B cell (primary cell): ENCODE results near the gene SLF2. TPM values are rescaled to one million over a fixed set of nuclear protein-coding genes. Genes with fewer than 3 reads are reported as not detected.

ENCODE experiments used
- ATAC-seq: fragments of 200-7000 bp; cut with Tn5 transposase; one replicate; pipeline ENCODE4 v1.10.0; 2021; ENCODE audit warnings: low read depth, mild to moderate bottlenecking, moderate number of reproducible peaks, moderate library complexity
- CTCF ChIA-PET: fragments of 350-600 bp; sonication (Branson Sonifier 250); formaldehyde crosslinking; loops from one replicate; lab custom pipeline; 2021; ENCODE audit warnings: antibody characterized with exemption, inconsistent platforms; lab: Charles Lee
- POLR2A ChIA-PET: fragments of 350-600 bp; sonication (Branson Sonifier 250); formaldehyde crosslinking; loops from one replicate; lab custom pipeline; 2021; ENCODE audit warnings: antibody characterized with exemption; lab: Charles Lee
- DNase-seq: peaks from one replicate; pipeline ENCODE4 v3.0.0; 2013
- H2AFZ ChIP-seq: 2 replicates; pipeline ENCODE4 v1.6.1; 2012; ENCODE audit warnings: mild to moderate bottlenecking, low read depth, low read length; ENCODE audit not compliant: insufficient read depth, poor library complexity, severe bottlenecking
- H3K27ac ChIP-seq, 2 donors: 1 replicate in 1 of 2; 2 replicates in 1 of 2; pipeline ENCODE4 v1.5.1; 2012 to 2013; ENCODE audit warnings: low read length in 2 of 2, mild to moderate bottlenecking in 2 of 2, moderate library complexity in 1 of 2
- H3K27me3 ChIP-seq, 4 experiments: fragments of 200-600 bp in 1 of 4; sonication (generic) in 1 of 4; replicated peaks in 1 of 4; 1 replicate in 2 of 4; 2 replicates in 2 of 4; pipeline versions ENCODE4 v1.6.1 to v1.7.0; 2013 to 2016; ENCODE audit warnings: low read length in 3 of 4, mild to moderate bottlenecking in 2 of 4, mixed read lengths in 1 of 4, moderate library complexity in 1 of 4; ENCODE audit not compliant: insufficient read depth in 4 of 4, control insufficient read depth in 3 of 4; ENCODE audit errors: control extremely low read depth in 1 of 4
- H3K36me3 ChIP-seq, 2 experiments: replicated peaks in 1 of 2; 1 replicate in 1 of 2; 2 replicates in 1 of 2; pipeline versions ENCODE4 v1.6.1 to v1.7.1; 2013; ENCODE audit warnings: low read length in 1 of 2; ENCODE audit not compliant: insufficient read depth in 2 of 2, control insufficient read depth in 1 of 2; ENCODE audit errors: control extremely low read depth in 1 of 2, extremely low read depth in 1 of 2
- H3K4me1 ChIP-seq, 2 donors: fragments of 200-600 bp in 1 of 2; sonication (generic) in 1 of 2; 1 replicate in 1 of 2; 2 replicates in 1 of 2; pipeline versions ENCODE4 v1.5.1 to v1.6.1; 2013 to 2017; ENCODE audit warnings: low read length in 2 of 2; ENCODE audit not compliant: control insufficient read depth in 2 of 2, insufficient read depth in 2 of 2
- H3K4me2 ChIP-seq: replicated peaks from 2 replicates; pipeline ENCODE3; 2012; ENCODE audit warnings: mild to moderate bottlenecking, low read depth, low read length; ENCODE audit not compliant: poor library complexity, severe bottlenecking
- H3K4me3 ChIP-seq, 5 experiments: fragments of 200-600 bp in 1 of 5; sonication (generic) in 1 of 5; 1 replicate in 3 of 5; 2 replicates in 2 of 5; pipeline versions ENCODE4 v1.5.1 to v1.7.0; 2011 to 2016; ENCODE audit warnings: low read length in 4 of 5, mild to moderate bottlenecking in 4 of 5, low read depth in 2 of 5, control low read depth in 1 of 5, moderate library complexity in 1 of 5; ENCODE audit not compliant: insufficient read depth in 1 of 5; ENCODE audit errors: control extremely low read depth in 1 of 5, extremely low read depth in 1 of 5
- H3K79me2 ChIP-seq: fragments of 200-600 bp; sonication (generic); one replicate; pipeline ENCODE4 v1.6.0; 2016; ENCODE audit warnings: low read length; ENCODE audit not compliant: control insufficient read depth, insufficient read depth
- H3K9ac ChIP-seq: fragments of 200-600 bp; sonication (generic); 2 replicates; pipeline ENCODE4 v1.6.1; 2017; ENCODE audit warnings: mild to moderate bottlenecking, low read length, moderate library complexity
- H3K9me3 ChIP-seq, 3 donors: one replicate each; pipeline versions ENCODE4 v1.6.1 to v1.7.1; 2013; ENCODE audit warnings: low read length in 2 of 3; ENCODE audit not compliant: control insufficient read depth in 2 of 3, insufficient read depth in 1 of 3; ENCODE audit errors: control extremely low read depth in 1 of 3
- H4K20me1 ChIP-seq: 2 replicates; pipeline ENCODE4 v1.6.0; 2012; ENCODE audit warnings: mild to moderate bottlenecking, low read length; ENCODE audit not compliant: insufficient read depth, control insufficient read depth, poor library complexity, severe bottlenecking
- H3K27ac Mint-ChIP-seq: one replicate; pipeline ENCODE4 v1.8.0; 2021; ENCODE audit warnings: mixed read lengths
- H3K27me3 Mint-ChIP-seq: one replicate; pipeline ENCODE4 v1.8.0; 2021; ENCODE audit warnings: mixed read lengths
- H3K4me1 Mint-ChIP-seq: one replicate; pipeline ENCODE4 v1.8.0; 2021; ENCODE audit warnings: mixed read lengths
- H3K4me3 Mint-ChIP-seq: one replicate; pipeline ENCODE4 v1.8.0; 2021; ENCODE audit warnings: mixed read lengths
- H3K9me3 Mint-ChIP-seq: one replicate; pipeline ENCODE4 v1.8.0; 2022; ENCODE audit warnings: mixed read lengths; ENCODE audit not compliant: insufficient read depth
- CTCF ChIP-seq: fragments of 200-600 bp; IDR thresholded peaks from one replicate; pipeline ENCODE4 v1.8.0; 2022; ENCODE audit warnings: antibody characterized with exemption, mild to moderate bottlenecking
- EZH2 ChIP-seq: IDR thresholded peaks from 2 replicates; pipeline ENCODE4 v1.6.1; 2012; ENCODE audit warnings: borderline replicate concordance, low read depth, mild to moderate bottlenecking, moderate library complexity, low read length; ENCODE audit not compliant: insufficient read depth, poor library complexity, severe bottlenecking
- WGBS: methylation state at CpG from one replicate; pipeline ENCODE4 v1.1.5; 2013; ENCODE audit warnings: missing lambda C conversion rate; ENCODE audit not compliant: insufficient coverage; 5-methylcytosine and 5-hydroxymethylcytosine counted together
- intact Hi-C: fragments of 100-400 bp; cut with micrococcal nuclease; formaldehyde crosslinking; loops from one replicate; pipeline ENCODE4 v1.10.0; 2022
- polyA plus RNA-seq: library from polyadenylated mRNA; depleted of rRNA; stranded (reverse); fragments of >200 nt; gene quantifications from 2 replicates; pipeline ENCODE4 v1.2.3, GENCODE V29; 2012
- total RNA-seq, 2 donors: library from RNA; stranded (reverse); fragments of 120-200 nt in 1 of 2; gene quantifications; 1 replicate in 1 of 2; 2 replicates in 1 of 2; pipeline versions ENCODE4 v1.2.3 to v1.2.4, GENCODE V29; 2013 to 2022

Gene SLF2
- total and polyA plus RNA-seq, 2 donors (not counting 1 experiment from before 2014, with no cell fraction given): 11.8 to 65.6 TPM

GRCh38 chr10:100970914-100971811, 58.4 kb downstream of the SLF2 start:
- no peak overlapping the region for H3K4me2 ChIP-seq

More at GRCh38 chr10:100970914-100971811, 58.4 kb downstream of the SLF2 start:
- intact Hi-C loops: loop anchor here (2.0 kb wide), 1 partner anchor 16 kb away; the partner anchor contains the start of genes MRPL43 and TWNK
- H3K9ac ChIP-seq: no peak overlapping the region
- peaks cover 16% of the 10 kb centered on the region for H3K4me1 Mint-ChIP-seq
- TF ChIP-seq EZH2: no peak
- TF ChIP-seq CTCF: no peak
- 87% methylated on average over 3 of the region's 4 CpGs for WGBS
- H4K20me1 ChIP-seq: no peaks in the 10 kb centered on the region
- DNase-seq (no peak), ATAC-seq (no peak)
- H3K79me2 ChIP-seq: no peaks in the 10 kb centered on the region
- H3K27ac ChIP-seq: no peak overlapping the region
- no peaks in the 10 kb centered on the region for H3K9me3 Mint-ChIP-seq
- POLR2A ChIA-PET: no interaction called here
- H3K27me3 ChIP-seq: no peaks in the 10 kb centered on the region
- CTCF ChIA-PET: no interaction called here
- no peaks in the 10 kb centered on the region for H3K27me3 Mint-ChIP-seq
- H2AFZ ChIP-seq: no peak overlapping the region
- H3K27ac Mint-ChIP-seq: no peak overlapping the region
- peaks cover 0 to 5% of the 10 kb centered on the region in 2 experiments for H3K36me3 ChIP-seq
- no peak overlapping the region for H3K4me3 ChIP-seq
- no peaks in the 10 kb centered on the region for H3K9me3 ChIP-seq
- H3K4me1 ChIP-seq: peaks cover 13 to 17% of the 10 kb centered on the region in 2 donors
- H3K4me3 Mint-ChIP-seq: peak overlapping the region; percentile 63
